DMS79 (cell line): ENCODE data around the gene CABYR.

Experiments
- DNase-seq: peaks from one replicate; lab custom pipeline; 2025; lab: John Stamatoyannopoulos, UW

The CABYR gene

DNA sequence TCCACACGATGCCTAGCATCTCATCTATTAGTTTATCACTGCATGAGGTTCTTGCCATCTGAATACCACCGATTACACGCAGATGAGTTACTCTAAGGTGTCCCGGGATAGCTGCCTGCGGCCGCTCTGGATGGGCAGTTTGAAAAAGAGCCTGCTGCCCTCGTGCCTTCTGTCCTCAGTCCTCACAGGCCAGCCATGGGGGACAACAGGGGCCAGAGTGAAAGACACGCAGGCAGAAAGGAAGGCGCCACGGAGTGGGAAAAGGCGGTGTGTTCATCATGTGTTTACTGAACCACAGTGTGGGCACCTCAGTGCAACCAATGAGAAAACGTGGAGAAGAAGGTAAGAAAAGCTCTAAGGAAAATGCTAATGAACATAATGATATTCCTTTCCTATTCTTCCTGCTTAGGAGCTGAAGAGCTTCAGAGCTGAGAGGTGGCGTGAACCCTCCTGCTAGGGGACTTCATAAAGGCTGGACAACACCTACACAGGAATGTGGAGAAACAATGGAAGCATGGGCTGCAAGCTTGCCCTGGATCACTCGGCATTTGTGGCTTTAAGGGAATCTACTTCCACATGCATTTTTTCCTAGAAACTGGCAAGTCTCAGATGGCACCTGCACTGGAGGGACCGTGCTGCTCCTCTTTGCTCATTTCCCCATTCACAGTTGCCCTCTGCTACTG is 50.9 kb downstream of the CABYR start:
- no peak for DNase-seq

DNA sequence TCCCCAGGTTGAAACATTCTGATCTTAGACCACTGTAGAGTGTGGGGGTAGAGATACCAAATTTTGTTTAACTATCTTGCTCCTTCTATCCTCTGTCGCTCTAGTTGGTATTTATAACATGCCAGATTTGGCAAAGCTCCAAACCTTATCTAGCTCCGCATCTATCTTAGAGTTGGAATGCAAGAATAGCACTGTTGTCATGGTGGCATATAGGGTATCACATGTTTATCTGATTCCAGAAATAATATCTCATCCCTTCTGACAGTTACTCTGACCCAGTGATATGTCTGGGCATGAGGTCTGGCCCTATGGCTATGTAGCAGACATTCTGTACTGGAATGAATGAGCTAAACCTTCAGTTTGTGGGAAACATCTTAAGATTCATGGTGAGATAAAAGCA is 51.7 kb downstream of the CABYR start:
- DNase-seq, result no peak

DNA sequence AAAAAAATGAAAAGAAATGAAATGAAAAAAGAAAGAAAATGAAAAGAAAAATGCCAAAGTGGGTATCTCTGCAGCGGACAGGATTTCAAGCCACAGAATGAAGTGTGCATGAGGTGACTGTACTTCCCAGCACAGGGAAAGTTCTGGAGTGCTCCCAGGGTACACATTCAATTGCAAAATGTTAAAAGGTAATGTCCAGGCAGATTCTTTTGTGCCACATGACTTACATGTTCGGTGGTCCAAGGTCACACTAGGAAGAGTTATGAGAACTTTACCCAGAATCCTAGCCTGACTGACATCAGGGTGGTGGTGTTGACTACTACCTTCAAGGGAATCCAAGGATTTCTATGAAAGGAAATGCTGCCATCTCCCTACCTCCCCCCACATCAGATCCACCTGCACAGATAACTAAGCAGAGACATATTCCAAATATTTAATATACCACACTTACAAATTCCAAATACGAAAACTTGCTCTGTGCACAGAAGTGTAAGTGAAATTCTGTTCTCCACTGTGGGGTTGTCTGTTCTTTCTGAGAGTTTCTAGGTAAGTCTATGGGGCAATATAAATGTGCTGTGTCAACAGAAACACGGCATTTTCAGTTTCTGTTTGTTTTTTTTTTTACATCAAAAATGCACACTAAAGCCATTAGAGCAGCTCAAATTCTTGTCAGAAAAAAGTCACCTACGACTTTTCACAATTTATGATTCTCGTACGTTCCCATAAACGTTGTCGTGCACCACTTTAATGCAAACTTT is 56.6 kb downstream of the CABYR start:
- no peak for DNase-seq

DNA sequence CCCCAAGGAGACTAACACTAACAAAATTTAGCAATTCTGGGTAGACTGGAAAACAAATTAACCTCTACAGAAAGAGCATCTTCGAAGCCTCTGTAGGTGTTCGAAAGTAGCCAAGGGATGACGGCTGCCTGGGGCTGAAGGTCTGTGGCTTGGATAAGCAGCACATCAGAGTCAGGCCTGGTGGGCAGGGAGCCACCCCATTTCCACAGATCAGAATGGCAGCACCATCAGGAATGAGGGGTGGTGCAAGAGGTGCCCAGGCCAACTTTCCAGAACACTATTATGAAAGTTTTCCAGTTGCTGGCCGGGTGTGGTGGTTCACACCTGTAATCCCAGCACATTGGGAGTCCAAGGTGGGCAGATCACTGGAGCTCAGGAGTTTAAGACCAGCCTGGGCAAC is 57.9 kb downstream of the CABYR start:
- no peak for DNase-seq

DNA sequence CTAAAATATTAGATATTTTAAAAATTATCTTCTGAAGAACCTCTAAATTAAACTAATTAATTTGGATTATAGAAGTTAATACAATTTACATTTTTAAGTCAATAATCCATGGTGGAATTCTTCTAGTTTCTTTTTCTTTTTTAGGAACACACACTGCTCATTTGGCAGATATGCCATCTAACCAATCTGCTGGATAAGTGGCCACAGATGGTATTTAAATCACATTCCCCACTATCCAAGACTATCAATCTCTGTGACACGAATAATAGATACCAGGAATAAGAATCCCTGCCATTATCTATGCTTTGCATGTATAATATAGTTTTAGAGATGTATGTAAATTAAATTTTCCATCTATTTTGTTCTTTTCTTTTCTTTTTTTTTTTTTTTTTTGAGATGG is 58.5 kb downstream of the CABYR start:
- no peak for DNase-seq

DNA sequence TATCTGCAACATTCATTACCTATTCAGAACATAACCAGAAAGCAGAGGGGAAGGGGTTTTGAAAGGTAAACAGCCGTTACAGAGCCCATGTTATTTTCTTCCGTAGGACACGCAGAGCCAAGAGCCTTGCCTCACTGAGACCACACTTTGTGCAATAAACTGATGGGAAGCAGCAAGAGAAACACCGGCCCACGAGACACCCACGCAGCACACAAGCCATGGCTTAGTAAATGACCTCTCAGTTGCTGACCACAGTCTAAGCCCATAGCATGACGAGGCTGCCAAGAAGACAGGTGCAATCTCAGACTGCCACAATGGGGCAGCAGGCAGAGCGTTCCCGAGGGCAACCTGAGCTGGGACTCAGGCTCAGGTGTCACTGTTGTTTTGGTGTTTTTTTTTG is 59.6 kb downstream of the CABYR start:
- DNase-seq, result no peak

DNA sequence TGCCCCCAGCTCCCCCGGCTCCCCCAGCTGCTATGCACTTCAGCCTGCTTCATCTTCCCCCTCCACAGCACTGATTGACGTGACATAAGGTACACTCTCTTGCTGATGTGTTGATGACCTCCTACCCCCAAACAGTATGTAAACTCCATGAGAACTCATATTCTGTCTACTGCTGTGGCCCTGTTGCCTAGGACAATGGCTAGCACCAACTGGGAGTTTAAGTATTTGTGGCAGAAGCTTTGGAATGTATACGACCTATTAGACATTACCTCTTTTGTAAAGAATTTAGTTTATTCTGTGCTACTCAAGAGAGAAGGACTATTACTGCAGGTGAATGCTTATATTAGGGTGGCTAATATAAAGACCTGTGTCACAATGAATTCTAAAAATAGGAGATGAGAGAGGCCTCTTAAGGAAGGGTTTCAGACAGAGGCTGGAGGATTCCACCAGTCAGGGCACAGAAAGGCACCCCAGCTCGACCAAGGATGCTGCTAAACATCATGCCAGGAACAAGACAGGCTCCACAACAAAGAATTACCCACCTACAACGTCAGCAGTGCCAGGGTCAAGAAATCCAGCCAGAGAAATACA is 60.6 kb downstream of the CABYR start:
- DNase-seq, result no peak

DNA sequence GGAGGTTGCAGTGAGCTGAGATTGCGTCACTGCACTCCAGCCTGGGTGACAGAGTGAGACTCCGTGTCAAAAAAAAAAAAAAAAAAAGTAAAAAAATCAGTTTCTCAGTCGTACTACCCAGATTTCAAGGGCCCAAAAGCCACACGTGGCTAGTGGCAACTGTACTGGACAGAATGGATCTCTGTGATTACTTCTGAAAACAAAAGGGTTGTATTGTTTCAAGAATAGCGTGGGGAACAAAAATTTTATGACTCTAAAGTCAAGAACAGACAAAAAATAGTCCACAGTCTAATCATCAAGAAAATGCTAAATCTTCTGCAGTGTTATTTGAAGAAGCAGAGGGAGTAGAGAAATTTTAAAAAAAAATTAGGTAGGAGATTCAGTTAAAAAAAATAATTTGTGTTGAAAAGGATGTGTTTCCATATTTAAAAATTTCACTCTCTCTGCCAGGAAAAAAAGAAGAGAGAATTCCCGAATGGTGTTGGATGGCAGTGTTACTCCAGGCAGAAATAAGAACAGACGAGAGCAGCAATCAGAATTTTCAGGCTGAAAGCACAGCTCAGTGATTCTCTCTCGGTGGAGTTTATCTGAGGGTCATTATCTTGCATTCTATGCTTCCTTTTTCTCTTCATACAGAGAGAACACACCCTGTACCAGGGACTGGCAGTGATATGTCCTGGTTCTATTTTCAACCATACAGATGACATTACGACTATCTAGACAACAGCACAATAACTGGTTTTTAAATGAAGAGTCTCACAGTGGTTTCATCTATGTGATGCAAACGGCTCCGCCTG is 61.8 kb downstream of the CABYR start:
- DNase-seq, result no peak

DNA sequence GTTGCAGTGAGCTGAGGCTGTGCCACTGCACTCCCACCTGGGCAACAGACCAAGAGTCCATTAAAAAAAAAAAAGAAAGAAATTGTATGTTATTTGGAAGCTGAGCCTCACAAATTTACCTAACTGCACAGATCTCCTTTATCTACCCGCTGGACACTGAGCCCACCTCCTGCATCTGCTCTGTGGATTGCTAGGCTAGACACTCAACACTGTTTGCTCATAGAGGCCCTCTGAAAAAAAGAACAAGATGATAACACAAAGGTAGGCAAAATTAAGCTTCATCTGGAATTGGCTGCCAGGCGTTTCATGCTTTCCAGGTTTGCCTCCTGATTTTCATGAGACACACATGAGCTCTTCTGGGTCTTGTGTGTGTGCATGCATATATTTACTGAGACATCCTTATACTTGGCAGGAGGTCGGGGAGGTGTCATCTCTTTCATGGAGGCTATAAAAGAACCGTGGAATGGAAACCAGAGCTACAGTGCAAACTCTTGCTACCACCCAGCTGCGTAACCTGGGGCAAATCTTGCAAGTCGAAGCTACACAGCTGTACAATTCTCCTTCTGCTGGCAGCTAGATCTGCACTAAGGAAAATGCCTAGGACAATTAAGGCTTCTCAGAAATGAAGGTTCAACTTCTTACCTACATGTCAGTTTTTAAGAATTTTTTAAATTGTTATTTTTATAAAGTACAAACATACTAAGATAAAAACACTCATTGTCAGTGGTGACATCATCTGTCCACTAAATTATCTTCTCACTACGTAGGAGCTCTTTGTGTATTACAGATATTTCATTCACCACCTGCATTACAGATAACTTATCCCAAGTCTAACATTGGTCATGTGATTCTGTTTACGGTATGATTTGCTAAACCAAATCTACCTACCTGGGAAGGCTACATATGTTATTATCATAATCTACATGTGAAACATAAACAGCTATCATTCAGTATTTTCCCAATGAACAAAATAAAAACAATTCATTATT is 63.1 kb downstream of the CABYR start:
- DNase-seq, result no peak

DNA sequence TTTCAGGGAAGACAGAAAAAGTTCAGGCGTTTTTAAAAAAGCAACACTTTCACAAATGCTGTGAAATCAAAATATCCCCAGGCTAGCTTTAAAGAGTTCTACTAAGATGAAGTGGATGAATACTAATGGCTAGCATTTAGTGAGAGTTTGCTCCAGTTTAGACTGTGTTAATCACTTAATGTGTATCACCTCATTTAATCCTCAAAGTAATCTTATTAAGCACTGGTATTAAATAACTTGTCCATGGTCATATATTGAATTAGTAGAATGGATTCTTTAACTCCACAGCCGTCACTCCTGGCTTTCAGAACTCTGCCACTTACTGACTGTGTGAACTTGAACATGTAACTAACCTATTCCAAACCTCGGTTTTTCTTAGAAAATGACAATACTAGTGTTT is 66.0 kb downstream of the CABYR start:
- DNase-seq, result no peak

DNA sequence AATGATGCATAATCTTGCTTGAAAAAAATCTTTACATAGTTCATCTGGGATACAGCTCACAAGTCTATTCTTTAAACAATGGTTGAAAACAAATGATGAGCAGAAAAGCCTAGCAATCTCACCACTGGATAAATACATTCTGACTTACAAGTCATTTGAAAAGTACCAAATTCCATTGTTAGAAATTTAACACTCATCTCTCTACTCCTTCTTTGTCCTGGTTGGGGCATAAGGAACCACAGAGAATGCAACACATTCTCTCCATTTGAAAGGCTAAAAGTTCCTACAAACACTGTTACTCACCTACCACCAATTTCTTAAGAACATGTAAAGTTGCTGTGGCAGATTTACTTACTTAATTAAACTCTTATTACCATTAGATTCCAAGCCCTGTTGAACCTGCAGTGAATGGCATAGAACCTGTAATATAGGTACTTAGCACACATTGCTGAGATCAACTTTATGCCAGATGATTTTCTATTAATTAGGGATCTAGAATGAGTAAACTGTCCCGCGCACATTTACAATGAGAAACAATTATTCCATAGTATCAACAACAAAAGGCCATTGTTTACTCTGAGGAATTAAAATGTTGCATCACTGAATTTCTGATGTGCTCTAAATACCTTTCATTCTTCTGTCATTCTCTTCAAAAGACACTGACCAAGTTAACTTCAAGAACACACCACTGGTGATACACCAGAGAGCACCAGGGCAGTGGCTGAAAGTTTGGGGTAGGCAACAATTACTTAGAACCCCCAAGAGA is 69.6 kb downstream of the CABYR start:
- DNase-seq, result no peak

DNA sequence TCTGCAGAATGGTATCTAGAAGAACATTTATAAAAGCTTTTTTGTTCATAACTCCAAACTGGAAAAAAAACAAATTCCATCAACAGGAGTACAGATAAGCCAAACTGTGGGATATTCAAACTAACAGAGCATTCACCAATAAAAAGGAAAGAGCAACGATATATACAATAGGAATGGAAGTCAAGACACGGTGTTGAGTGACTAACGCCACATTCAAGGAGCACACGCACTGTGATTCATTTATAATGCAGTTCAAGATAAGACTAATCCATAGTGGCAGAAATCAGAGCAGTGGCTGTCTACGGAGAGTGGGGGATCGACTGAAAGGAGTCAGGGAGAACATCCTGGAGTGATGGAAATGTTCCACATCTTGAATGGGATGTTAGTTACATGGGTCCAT is 70.7 kb downstream of the CABYR start:
- DNase-seq, result no peak
